K562 (cell line): ENCODE data around the gene ZNF467. TPM values are rescaled to one million over a fixed set of nuclear protein-coding genes. Genes with fewer than 3 reads are reported as not detected.

Experiments
- ARID4B ChIP-seq: sonication (generic); formaldehyde crosslinking; IDR thresholded peaks from 2 replicates; pipeline ENCODE4 v1.8.0; 2022; ENCODE audit warnings: mild to moderate bottlenecking, missing genetic modification reagents
- CREB5 ChIP-seq: fragments of 250-450 bp; sonication (Bioruptor Pico); IDR thresholded peaks from 2 replicates; pipeline ENCODE4 v1.5.0; 2020; ENCODE audit warnings: mild to moderate bottlenecking
- CSDE1 ChIP-seq, 2 experiments: fragments of 450-650 bp; IDR thresholded peaks; 2 replicates each; pipeline ENCODE4 v1.6.1; 2016; ENCODE audit warnings: mild to moderate bottlenecking in 1 of 2
- DACH1 ChIP-seq: fragments of 450-650 bp; IDR thresholded peaks from 2 replicates; pipeline ENCODE4 v1.6.1; 2018; ENCODE audit not compliant: partially characterized antibody
- HNRNPH1 ChIP-seq: fragments of 200-400 bp; formaldehyde crosslinking; optimal IDR thresholded peaks from 2 replicates; pipeline ENCODE3; 2017; ENCODE audit warnings: low read depth, mild to moderate bottlenecking, low read length, moderate library complexity
- JUN ChIP-seq, 2 experiments: sonication (generic) in 1 of 2; formaldehyde crosslinking in 1 of 2; IDR thresholded peaks; 2 replicates each; pipeline versions ENCODE4 v1.6.1 to v1.8.0; 2012 to 2022; ENCODE audit warnings: borderline replicate concordance in 2 of 2, mild to moderate bottlenecking in 2 of 2, improper control_type of control experiment in 1 of 2, low read depth in 1 of 2, low read length in 1 of 2, missing genetic modification reagents in 1 of 2
- PHF20 ChIP-seq: fragments of 450-650 bp; IDR thresholded peaks from 2 replicates; pipeline ENCODE4 v1.6.1; 2018; ENCODE audit not compliant: partially characterized antibody
- SRSF1 ChIP-seq: fragments of 200-400 bp; formaldehyde crosslinking; IDR thresholded peaks from 2 replicates; pipeline ENCODE4 v1.6.1; 2017; ENCODE audit warnings: mild to moderate bottlenecking, low read depth, low read length, moderate library complexity
- TARDBP ChIP-seq: fragments of 450-650 bp; IDR thresholded peaks from 2 replicates; pipeline ENCODE4 v1.6.1; 2016
- TRIM25 ChIP-seq: fragments of 450-650 bp; IDR thresholded peaks from 2 replicates; pipeline ENCODE4 v1.7.0; 2016; ENCODE audit warnings: borderline replicate concordance
- ZNF232 ChIP-seq: sonication (generic); formaldehyde crosslinking; IDR thresholded peaks from 2 replicates; pipeline ENCODE4 v1.8.0; 2022; ENCODE audit warnings: mild to moderate bottlenecking, missing genetic modification reagents
- polyA plus RNA-seq, 8 experiments: library from polyadenylated mRNA; depleted of rRNA in 4 of 8; stranded (reverse) in 5 of 8; unstranded in 3 of 8; fragments of >200 nt; fragmentation: Nextera tagmentation in 2 of 8; fragmentation: Illumina TruSeq in 1 of 8; extraction: Ambion mirVana in 2 of 8; extraction: Trizol in 1 of 8; gene quantifications; 2 replicates each; pipeline versions ENCODE4 v1.2.1 to v1.2.3, GENCODE V29; 2011 to 2014; ENCODE audit warnings: inconsistent platforms in 1 of 8, missing spikeins in 1 of 8
- total RNA-seq, 7 experiments: library from RNA; depleted of rRNA in 6 of 7; stranded (reverse); fragments of >200 nt in 6 of 7; fragmentation: Illumina TruSeq in 2 of 7; extraction: Trizol in 2 of 7; gene quantifications; 2 replicates each; pipeline versions ENCODE4 v1.2.1 to v1.2.3, GENCODE V29; 2011 to 2021; ENCODE audit warnings: low replicate concordance in 1 of 7

Gene ZNF467
- total and polyA plus RNA-seq, 9 of the 15 experiments (the other 6 are each of a cell fraction or from before 2014, with no cell fraction given) = 0.32 to 14.2 (median 1.7) TPM

GRCh38 chr7:149728491-149729375, 44.7 kb downstream of the ZNF467 start (continued):
- no peak for TF ChIP-seq ARID4B
- TF ChIP-seq HNRNPH1 = no peak
- TF ChIP-seq ZNF232 (CRISPR knock-in tag) = no peak
- no peak for TF ChIP-seq JUN (IDR thresholded peaks at IDR 0.05; ENCODE audit: borderline replicate concordance, low read depth, low read length)
- no peak for TF ChIP-seq JUN (CRISPR knock-in tag; IDR thresholded peaks at IDR 0.05; ENCODE audit: borderline replicate concordance)
- TF ChIP-seq PHF20 = no peak
- no peak for TF ChIP-seq SRSF1
- TF ChIP-seq DACH1 = no peak
- no peak for TF ChIP-seq TRIM25
- no peak for TF ChIP-seq CSDE1 (IDR thresholded peaks at IDR 0.05)
- no peak for TF ChIP-seq TARDBP
- TF ChIP-seq CREB5 (CRISPR knock-in tag) = no peak
